Suppressor macrophage treated with lipopolysaccharide for 4 hours (primary cell): ENCODE measurements around the gene AAK1.

Experiments
- DNase-seq: peaks from one replicate; pipeline ENCODE4 v3.0.0-alpha.2; 2020

The AAK1 gene

DNA sequence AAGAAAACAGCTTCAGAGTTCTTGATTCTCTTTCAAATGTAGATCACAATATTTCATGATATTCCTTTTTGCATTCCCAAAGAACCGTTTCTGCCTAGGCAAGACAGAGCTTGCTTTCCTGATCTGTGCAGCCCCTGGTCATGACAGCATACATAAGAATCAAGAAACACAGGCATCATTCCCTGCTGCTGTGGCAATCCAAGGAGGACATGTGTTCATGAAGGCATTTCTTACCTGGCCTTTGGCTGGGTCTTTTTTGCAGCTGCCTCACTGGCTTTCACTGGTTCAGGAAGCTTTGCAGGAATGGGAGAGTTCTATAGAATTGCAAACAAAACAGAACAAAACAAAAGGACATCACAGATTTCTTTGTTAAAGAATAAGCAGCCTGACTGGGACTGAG, 118.7 kb downstream of the AAK1 start:
- DNase-seq, result no peak

DNA sequence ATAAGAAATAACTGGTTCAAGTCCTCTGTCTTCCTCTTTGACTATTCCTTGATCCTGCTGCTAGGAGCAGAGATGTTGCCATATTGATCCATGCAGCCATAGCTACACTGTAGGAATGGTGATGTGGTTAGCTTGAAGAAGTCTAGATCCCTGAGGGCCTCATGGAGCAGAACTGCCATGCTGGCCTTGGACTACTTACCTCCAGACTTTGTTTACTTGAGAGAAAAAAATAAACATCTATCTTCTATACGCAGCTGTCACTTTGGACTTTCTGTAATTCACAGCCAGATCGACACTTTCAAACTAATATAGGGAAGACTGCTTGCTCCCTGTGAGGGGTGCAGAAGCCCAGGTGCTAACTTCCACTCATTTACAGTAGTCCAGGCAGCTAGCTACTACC, 121.8 kb downstream of the AAK1 start:
- no peak for DNase-seq

DNA sequence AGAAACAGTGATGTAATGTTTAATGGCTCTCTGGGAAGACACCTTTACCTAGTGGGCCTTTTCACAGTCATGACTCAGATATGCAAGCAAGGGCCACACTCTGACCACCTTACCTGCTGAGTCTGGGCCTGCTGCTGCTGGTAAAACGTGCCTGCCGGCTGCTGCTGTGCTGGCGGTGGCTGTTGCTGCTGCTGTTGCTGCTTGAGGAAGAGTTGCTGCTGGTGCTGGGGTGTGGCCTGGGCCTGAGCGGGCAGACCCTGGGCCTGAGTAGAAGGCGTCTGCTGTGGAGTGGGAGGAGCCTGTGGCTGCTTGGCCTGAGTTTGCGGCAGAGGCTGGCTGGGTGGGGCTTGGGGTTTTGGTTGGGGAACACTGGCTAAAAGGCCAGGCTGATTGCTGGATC, 124.7 kb downstream of the AAK1 start:
- DNase-seq, result no peak

DNA sequence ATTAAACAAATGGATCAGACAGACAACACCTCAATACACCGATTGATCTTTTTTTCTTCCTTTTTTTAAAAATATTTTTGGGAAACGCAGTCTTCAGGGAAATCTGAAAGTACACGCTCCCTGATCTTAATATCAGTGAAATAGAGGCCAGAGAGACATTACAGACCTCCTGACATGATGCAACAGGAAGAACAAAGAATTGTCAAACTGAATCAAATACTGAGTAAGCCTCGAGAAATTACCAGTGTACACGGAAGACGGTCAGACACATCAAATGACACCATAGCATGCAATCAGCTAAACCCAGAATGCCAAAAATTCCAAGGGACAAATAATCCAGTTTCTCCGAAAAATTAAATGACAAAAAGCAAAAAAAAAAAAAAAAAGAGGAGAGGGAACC, 126.1 kb downstream of the AAK1 start:
- no peak for DNase-seq

DNA sequence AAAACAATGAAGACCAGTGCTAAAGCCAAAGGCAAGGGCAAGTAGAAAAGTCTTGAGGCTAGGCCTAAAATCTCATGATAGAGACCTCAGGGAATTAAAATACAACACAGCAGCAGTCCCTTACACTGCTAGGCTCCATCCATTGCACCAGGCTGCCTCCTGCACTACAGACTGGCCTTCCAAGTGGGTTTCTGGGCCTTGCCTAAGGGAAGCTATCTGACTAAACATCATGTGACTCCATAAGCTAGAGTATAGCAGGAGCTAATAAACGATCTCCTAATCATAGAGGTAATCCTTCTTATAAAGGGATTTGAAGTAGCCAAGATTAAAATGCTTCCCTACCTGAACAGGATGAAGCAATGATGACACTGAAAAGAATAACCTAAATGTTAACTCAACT, 128.7 kb downstream of the AAK1 start:
- no peak for DNase-seq

DNA sequence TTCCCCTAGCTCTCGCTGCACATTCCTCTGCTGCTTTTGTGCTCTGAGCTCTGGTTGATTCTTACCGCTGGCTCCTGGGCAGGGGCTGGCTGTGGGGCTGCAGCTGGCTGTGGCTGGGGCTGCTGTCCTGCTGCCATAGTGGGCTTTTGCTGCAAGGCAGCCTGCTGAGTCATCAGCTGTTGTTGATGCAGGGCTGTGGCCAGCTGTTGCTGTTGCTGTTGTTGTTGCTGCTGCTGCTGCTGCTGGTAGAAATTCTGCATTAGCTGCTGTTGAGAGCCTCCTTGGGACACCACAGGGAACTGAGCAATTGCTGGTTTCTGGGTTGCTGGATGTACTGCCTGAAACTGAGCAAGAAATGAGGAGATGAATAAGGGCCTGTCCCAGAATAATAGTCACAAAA, 129.1 kb downstream of the AAK1 start:
- no peak for DNase-seq

DNA sequence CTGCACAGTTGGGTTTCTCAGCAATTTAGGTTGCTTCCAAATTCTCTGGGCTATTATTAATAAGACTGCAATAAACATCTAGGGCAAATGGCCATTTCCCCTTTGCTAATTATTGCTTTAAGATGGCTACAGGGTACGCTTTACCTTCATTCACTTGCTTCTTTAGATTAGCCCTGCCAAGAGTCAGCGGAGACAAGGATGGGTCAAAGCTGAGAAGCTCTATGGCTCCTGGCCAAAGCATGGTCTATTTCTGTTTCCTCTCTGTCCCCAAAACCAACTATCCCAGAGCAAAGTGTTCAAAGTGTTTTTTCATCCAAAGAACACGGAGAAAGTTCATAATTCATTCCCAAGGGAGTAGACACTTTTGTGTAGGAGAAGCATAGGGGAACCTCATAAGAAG, 131.1 kb downstream of the AAK1 start:
- DNase-seq, result no peak

DNA sequence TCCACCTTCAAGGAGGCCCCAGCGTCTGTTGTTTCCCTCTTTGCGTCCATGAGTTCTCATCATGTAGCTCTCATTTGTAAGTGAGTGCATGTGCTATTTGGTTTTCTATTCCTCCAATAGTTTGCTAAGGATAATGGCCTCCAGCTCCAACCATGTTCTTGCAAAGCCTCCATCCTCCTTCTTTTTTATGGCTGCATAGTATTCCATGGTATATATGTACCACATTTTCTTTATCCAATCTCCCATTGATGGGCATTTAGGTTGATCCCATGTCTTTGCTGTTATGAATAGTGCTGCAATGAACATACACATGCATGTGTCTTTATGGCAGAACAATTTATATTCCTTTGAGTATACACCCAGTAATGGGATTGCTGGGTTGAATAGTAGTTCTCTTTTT, 133.3 kb downstream of the AAK1 start:
- DNase-seq, result no peak

DNA sequence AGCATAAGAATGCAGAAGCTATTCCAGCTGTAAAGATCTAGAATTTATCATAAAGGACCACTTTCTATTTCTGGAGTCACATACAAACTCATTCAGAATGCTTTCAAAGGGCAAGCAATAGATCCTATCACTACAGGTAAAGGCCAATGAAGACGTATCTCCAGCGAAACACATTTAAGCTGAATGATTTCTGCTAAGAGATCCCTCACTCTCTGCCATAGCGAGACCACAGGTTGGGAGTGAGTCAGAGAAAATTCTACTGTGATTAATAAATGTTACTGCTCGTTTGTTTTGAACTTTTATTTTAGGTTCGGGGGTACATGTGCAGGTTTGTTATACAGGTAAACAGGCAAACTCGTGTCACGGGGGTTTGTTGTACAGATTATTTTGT, 133.8 kb downstream of the AAK1 start:
- DNase-seq, result no peak

DNA sequence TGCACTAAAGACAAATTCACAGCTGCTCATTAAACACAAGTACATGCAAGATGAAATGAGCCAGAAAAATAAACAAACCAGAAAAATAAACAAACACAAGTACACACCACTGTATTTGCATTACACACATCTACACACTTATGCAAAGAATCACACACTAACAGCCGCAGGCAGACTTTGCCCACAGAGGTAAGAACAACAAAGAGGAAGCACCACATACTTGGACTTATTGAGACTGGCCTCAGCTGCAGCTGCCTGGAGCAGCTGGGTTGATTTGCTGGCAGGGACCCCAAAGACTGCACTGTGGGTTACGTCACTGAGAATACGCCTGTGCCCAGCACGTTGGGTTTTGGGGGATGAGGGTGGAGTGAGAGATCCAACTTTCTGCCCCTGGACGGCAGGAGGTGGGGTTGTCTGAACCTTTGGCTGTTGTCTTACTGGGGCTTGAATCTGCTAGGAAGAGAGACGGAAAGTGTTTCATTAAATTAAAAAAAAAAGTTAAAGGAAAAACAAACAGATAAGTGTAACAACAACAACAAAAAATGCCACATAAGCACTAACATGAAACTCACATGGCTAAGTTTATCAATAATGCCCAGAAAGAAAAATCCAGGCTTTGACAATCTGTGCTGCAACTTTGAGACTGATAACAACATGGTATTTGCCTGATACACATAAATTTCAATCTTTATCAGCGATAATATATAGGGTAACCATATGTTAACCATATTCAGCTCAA, 134.4 kb downstream of the AAK1 start:
- DNase-seq, result no peak

DNA sequence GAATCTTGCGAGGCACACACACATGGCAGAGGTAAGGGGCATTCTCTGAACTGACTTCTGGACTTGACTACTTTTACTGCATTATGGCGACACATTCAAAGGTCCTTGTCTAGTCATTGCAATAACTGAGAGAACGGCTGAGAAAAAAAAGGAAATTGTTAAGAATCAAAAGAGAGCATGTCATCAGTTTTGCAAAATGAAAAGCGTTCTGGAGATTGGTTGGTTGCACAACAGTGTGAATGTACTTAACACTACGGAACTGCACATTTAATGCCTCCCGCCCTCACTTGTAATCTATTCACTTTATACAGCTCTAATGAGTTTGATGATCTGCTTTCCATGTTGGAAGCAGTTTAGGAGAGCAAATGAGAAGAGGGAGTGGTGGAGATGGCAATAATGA, 137.8 kb downstream of the AAK1 start:
- DNase-seq, result peak; percentile 88

DNA sequence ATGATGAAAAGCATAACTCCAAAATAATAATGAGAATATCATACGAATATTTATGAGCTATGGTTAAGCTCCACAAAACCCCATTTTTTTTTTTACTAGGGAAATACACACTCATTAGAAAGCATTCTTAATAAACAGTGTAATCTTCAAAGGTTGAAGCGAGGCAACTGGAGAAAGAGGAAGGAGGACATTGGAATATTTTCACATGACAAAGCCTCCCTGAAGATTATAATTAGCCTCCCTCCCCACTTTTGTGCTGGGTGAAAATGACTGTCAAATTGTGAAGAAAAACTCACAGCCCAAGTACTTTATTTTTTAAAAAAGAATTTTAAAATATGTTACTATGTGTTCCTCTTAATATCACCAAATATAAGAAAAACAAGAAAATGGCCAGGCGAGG, 142.2 kb downstream of the AAK1 start:
- peak; percentile 27 for DNase-seq

DNA sequence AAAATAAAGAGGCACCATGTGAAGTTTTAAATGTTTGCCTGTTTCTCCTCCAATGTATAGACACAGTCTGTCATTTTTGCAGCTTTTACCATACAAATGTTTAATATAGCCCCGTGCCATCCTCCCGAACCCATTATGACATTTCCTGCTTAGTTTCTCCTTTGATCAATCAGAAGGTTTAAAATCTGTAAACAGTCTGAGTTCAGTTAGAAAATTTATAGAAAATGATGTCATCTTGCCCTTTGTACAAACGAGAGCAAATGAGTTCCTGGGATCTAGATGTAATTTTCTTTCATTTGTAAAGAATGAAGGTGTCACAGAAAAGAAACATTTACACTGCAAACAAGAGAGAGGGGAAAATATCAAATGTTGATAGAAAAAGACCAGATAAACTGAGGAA, 143.6 kb downstream of the AAK1 start:
- DNase-seq, result no peak

DNA sequence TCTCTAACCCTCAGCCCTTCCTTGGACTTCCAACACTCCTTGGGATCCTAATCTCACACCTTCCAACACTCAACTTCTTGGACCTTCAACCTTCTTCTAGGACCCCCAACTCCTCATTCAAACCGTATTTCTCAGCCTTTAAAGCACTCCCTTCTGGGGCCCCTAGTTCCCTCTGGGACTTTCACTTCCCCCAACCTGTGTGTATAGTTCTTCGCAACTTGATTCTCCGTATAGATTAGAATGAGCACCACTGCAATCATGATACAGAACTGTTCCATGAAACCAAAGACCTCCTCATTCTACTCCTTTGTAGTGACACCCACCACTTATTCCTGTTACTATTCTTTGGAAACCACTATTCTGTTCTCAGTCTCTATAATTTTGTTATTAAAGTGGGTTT, 144.3 kb downstream of the AAK1 start:
- peak; percentile 50 for DNase-seq

DNA sequence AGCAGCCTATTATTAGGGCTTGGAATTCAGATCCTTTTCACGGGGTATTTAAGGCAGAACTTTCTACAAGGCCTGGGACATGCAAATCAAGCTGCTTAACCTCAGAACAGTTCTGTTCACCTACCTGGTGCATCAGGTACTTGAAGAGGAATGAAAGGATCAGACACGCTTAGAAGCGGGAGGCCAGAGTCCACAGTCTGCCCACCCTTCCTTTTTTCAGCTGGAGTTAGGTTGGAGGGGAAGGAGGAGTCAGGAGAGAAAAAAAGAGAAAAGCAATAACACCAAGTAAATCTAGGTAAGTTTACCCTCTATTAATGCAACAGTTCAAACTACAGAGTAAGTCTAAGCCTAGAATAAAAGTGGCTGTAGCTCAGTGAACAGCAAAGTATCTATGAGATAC, 147.7 kb downstream of the AAK1 start:
- no peak for DNase-seq

DNA sequence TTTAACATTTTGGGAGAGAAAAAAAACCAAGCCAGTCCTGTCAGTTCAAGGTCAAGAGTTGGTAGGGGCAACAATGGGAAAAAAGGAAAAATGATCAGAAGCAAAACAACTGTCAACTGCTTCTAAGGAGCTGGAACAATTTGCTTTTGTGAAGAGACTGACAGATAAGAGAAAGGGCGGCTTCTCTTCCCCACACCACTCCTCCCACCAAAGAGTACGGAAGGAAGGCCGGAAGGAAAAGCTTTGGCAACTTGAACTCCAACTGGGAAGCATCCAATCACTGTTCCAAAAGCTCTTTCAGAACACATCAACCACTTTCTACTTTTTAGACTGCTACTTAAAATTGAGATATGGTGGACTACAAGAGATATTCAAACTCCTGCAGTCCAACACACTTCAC, 148.5 kb downstream of the AAK1 start:
- no peak for DNase-seq

DNA sequence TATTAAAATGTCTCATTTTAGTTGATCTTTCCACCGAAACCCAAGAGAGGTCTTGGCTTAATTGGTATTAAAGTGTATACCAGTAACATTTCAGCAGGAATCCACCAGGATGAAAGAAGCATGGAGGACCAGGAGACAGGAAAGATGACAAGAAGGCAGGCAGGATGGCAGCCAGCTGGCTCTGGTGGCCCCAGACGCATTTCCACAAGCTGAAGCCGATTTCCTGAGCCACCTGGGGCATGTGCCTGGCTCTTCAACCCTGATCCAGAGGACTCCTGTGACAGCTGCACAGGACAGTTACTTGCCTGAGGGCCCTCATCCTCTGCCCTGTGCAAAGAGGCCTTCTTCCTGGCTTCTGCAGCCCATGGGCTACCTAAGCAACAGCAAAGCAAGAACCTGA, 149.4 kb downstream of the AAK1 start:
- DNase-seq, result no peak

DNA sequence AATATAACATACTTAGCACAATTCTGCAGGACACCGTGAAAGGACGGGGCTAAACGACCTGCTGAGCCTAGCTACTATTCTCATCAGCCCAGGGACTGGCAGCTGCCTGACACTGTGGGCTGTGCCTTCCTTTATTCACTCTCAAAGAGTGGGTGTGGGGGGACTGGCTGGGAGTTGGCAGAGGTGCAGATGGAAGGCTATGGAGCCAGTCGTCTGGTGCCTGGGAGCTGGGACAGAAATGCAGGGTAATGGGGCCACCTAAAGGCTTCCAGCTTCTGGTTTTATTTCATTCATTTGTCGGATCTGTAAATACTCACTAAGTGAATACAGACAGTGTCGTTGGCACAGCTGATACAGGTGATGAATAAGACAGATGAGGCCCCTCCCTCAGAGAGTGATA, 150.3 kb downstream of the AAK1 start:
- DNase-seq, result no peak

DNA sequence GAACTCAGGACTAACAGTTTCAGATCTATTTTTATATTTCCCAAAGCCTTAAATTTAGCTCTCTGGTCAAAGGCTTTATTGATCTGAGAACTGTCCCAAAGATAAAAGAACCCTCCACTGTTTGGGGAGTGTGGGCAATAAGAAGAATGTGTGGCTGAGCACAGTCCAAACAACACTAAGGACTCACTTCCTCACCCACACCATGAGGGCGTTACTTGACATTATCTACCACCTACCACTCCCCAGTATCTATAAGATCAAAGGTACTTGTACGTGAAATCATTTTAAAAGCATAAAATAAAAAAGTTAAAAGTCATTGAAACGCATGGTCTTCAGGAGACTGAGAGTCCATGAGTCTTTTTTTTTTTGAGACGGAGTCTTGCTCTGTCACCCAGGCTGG, 151.7 kb downstream of the AAK1 start:
- no peak for DNase-seq

DNA sequence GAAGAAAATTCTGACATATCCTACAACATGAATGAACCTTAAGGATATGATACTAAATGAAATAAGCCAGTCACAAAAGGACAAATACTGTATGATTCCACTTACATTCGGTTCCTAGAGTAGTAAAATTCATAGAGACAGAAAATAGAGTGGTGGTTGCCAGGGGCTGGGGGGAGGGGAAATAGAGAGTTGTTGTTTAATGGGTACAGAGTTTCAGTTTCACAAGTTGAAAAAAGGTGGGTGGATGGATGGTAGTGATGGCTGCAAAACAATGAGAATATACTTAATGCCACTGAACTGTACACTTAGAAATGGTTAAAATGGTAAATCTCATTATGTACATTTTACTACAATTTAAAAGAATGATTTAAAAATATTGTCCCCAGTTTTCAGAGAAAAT, 153.1 kb downstream of the AAK1 start:
- no peak for DNase-seq

DNA sequence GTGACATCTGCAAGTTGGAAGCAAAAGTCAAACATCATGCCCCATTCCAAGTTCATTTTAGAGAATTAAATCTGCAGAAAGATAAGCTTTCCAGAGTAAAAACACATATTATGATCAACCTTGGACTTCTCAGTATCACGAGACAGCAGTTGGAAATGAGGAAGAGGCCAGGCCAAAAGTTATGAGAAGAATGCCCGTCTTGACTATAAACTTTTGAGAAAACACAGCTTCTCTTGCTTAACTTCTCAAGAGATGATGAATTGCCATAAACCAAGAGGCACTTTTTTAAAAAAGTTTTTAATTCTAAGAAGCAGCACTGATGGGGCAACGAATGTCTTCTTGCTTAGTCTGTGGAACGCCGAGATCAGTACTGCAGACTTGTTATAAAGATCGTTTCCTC, 153.7 kb downstream of the AAK1 start:
- peak; percentile 19 for DNase-seq

DNA sequence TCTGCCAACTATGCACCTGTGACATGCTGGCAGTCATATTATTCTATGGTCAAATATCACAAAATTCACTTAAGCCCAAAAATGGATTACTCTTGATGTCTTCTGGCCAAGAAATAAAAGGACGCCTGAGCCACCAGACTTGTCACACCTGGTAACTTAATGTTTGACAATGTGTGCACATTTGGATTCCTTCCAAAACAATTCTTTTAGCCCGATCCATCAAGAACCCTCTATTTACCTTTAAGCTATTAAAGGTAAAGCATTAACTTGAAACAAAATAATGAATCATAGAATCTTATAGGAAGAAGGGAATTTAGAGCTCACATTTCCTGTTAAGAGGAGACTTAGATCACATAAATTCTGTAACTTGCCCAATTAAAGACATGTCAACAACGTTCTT, 159.8 kb downstream of the AAK1 start:
- DNase-seq, result no peak

DNA sequence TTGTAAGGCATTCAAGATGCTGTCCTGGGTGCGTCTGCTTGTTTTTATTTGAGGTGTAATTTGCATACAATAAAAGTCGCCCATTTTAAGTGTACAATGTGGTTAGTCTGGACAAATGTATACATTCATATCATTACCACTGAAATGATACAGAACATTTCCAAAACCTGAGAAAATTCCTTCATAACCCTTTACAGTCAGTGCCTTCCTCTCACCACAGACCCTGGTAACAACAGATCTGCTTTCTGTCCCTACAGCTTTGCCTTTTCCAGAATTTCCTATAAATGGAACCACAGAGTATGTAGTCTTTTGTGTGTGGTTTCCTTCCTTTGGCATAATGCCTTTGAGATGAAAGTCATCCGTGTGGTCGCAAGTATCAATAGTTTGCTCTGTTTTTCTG, 160.5 kb downstream of the AAK1 start:
- DNase-seq, result no peak

DNA sequence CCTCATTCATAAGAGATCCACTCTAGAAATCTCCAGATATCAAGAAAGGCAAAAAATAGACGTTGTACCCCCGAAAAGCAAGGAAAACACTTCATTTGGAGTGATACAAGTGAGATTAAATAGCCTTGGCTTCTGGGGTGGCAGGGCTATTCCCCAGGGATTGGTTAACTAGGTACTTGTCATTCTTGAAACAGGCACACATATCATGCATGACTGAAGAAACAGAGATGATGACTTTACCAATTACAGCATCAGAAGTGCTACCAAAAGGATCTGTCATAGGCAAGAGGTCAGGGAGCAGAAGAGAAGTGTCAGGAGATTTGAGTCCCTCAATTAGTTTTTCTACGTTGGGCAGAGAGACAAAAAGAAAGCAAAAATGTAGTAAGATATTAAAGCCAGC, 161.1 kb downstream of the AAK1 start:
- no peak for DNase-seq

DNA sequence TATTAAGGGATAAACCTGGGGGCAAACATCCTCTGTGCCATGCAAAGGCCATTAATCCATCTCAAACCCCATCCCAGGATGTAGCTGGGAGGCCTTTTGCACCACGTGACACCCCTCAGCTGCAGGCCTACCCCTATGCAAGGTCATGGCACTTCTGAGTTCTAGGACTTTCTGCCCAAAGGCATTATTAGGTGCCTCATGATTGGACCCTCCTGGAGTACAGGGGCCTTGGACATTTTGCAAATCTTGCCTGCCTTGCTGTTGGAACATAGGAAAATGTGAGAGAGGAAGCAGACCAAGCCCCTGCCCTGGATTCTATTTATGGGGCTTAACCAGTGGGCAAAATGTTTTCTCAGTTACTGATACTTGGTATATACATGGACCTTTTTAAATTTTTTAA, 162.1 kb downstream of the AAK1 start:
- no peak for DNase-seq

DNA sequence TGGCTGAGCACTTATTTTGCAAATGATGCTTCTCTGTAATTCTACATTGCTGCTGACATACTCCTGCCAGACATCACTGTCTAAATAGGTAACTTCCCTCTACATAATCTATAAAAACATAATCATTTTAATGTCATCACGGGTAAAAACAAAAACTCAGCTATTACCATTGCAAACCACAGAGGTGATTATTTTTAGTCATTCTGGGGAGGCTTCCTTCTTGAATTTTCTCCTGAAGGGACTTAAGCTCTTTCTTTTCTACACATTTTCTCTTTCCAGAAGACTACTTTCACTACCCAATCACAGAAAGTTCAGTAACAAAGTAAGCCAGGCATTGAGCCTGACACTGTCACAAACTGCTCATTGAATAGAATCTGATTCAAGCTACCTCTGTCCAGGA, 165.9 kb downstream of the AAK1 start:
- no peak for DNase-seq
